ENCODE data around the gene PRR20D. TPM values are rescaled to one million over a fixed set of nuclear protein-coding genes. Genes with fewer than 3 reads are reported as not detected.
"Not testable (repeated sequence)": the region's sequence is repeated elsewhere in the genome, so short reads cannot be mapped to it uniquely, and the experiment has no call there.

Gene PRR20D
- total and polyA plus RNA-seq, 2 experiments from 2014 or later: not detected

DNA sequence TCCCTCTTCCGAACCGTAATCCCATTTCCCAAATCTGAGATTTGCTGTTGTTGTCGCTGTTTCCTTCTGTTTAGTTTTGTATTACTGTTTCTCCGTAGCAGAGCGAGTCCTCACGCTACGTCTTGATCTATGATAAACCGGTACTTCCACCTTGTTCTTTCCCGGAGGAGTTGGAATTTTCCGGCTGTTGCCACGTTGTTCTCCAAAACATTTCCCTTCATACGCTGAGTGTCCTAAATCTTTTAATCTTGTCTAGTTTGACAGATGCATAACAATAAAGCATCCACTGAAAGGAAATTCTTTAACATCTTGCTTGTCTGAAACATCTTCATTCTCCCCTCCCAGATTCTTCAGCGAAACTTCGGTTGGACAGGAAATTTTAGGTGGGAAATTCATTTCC is 12.3 kb upstream of the PRR20D start:
- not testable (repeated sequence) for H3K9me2 ChIP-seq (replicated peaks; ENCODE audit: insufficient read depth); H3K79me2 ChIP-seq; H2AFZ ChIP-seq; H3K4me2 ChIP-seq; H3K9me3 ChIP-seq (ENCODE audit: low read depth); H3K27ac ChIP-seq; H3K27me3 ChIP-seq; H4K20me1 ChIP-seq (ENCODE audit: insufficient read depth, poor library complexity, severe bottlenecking); DNase-seq (ENCODE audit: low spot score); H3K36me3 ChIP-seq (replicated peaks; ENCODE audit: insufficient read depth, low read depth); H3K4me1 ChIP-seq (ENCODE audit: insufficient read depth); H3K4me3 ChIP-seq
- WGBS (ENCODE audit: low lambda C conversion rate, missing lambda C conversion rate): 92% methylated on average over 9 of the region's 14 CpGs

DNA sequence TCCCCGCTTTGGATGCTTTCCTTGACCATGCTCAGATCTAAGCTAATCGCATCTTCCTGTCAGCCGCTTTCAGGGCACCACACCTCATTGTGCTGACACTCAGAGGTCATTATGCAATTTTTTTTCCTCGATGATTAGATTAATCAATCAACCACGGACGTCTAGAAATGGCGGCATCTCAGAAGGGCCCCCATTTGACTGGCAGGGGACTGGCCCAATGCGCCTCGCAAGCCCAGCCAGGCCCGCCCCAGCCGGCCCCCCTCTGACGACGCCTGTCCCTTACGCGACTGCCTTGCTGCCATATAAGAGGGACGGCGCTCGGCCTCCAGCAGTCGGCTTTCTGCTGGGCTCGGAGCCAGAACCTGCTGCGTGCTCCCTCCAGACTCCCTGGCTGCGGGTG is 6.7 kb upstream of the PRR20D start, which contains the start of gene PRR20C:
TSS of gene PRR20C (plus strand) at position 301 of the 400 bp plus-strand sequence. CDS start 387 bp downstream, outside the sequence.
- not testable (repeated sequence) for H3K27ac ChIP-seq; H3K36me3 ChIP-seq (replicated peaks; ENCODE audit: insufficient read depth, low read depth); H3K79me2 ChIP-seq; H3K4me2 ChIP-seq; H3K9me3 ChIP-seq (ENCODE audit: low read depth); DNase-seq (ENCODE audit: low spot score); H3K4me3 ChIP-seq; H3K9me2 ChIP-seq (replicated peaks; ENCODE audit: insufficient read depth); H3K4me1 ChIP-seq (ENCODE audit: insufficient read depth); H2AFZ ChIP-seq; H4K20me1 ChIP-seq (ENCODE audit: insufficient read depth, poor library complexity, severe bottlenecking); H3K27me3 ChIP-seq
- no CpG with 5 or more reads among the region's 22 CpGs for WGBS (ENCODE audit: low lambda C conversion rate, missing lambda C conversion rate)

DNA sequence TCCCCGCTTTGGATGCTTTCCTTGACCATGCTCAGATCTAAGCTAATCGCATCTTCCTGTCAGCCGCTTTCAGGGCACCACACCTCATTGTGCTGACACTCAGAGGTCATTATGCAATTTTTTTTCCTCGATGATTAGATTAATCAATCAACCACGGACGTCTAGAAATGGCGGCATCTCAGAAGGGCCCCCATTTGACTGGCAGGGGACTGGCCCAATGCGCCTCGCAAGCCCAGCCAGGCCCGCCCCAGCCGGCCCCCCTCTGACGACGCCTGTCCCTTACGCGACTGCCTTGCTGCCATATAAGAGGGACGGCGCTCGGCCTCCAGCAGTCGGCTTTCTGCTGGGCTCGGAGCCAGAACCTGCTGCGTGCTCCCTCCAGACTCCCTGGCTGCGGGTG is 6.5 kb downstream of the PRR20D start, which contains the start of gene PRR20E:
TSS of gene PRR20E (plus strand) at position 301 of the 400 bp plus-strand sequence. CDS start 387 bp downstream, outside the sequence.
- not testable (repeated sequence) for H3K4me1 ChIP-seq (ENCODE audit: insufficient read depth); H3K9me3 ChIP-seq (ENCODE audit: low read depth); H3K9me2 ChIP-seq (replicated peaks; ENCODE audit: insufficient read depth); H3K27me3 ChIP-seq; H3K36me3 ChIP-seq (replicated peaks; ENCODE audit: insufficient read depth, low read depth); H3K79me2 ChIP-seq; DNase-seq (ENCODE audit: low spot score); H2AFZ ChIP-seq; H3K4me2 ChIP-seq; H3K4me3 ChIP-seq; H4K20me1 ChIP-seq (ENCODE audit: insufficient read depth, poor library complexity, severe bottlenecking); H3K27ac ChIP-seq
- no CpG with 5 or more reads among the region's 22 CpGs for WGBS (ENCODE audit: low lambda C conversion rate, missing lambda C conversion rate)

DNA sequence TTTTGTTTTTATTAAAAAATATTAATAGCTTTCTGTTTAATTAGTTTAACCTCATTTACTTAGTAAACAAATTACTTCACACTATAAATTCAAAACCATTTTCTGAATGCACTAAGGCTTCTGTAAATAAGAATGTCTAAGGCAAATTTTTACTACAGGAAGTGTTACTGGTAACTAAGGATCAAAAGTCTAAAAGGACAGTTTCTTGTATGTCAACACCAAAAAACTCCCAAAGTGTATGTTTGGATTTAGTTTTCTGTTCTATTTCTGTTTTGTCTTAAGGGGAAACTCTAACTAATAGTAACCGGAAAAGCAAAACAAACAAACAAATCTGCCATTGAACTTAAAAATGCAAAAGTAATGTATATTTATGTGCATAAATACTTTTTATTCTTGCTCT is 31.2 kb downstream of the PRR20D start:
- H3K79me2 ChIP-seq: no peaks in the 10 kb centered on the region
- no peak overlapping the region for H3K4me2 ChIP-seq
- H3K9me2 ChIP-seq (replicated peaks; ENCODE audit: insufficient read depth): no peaks in the 10 kb centered on the region
- no peaks in the 10 kb centered on the region for H3K27me3 ChIP-seq
- H2AFZ ChIP-seq: no peak overlapping the region
- WGBS (ENCODE audit: low lambda C conversion rate, missing lambda C conversion rate): 72% methylated on average over 1 of the region's 1 CpG
- TF ChIP-seq EZH2phosphoT487 (IDR thresholded peaks at IDR 0.05; ENCODE audit: low read depth, severe bottlenecking, unreplicated experiment): no peak
- no peak for TF ChIP-seq EZH2 (IDR thresholded peaks at IDR 0.05; ENCODE audit: borderline replicate concordance)
- TF ChIP-seq, protein P1, sequence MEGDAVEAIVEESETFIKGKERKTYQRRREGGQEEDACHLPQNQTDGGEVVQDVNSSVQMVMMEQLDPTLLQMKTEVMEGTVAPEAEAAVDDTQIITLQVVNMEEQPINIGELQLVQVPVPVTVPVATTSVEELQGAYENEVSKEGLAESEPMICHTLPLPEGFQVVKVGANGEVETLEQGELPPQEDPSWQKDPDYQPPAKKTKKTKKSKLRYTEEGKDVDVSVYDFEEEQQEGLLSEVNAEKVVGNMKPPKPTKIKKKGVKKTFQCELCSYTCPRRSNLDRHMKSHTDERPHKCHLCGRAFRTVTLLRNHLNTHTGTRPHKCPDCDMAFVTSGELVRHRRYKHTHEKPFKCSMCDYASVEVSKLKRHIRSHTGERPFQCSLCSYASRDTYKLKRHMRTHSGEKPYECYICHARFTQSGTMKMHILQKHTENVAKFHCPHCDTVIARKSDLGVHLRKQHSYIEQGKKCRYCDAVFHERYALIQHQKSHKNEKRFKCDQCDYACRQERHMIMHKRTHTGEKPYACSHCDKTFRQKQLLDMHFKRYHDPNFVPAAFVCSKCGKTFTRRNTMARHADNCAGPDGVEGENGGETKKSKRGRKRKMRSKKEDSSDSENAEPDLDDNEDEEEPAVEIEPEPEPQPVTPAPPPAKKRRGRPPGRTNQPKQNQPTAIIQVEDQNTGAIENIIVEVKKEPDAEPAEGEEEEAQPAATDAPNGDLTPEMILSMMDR (IDR thresholded peaks at IDR 0.05; ENCODE audit: poor library complexity): no peak
- no peak overlapping the region for H3K4me3 ChIP-seq
- no peak for DNase-seq (ENCODE audit: low spot score)
- no peak overlapping the region for H3K27ac ChIP-seq
- no peaks in the 10 kb centered on the region for H3K36me3 ChIP-seq (replicated peaks; ENCODE audit: insufficient read depth, low read depth)
- H3K4me1 ChIP-seq (ENCODE audit: insufficient read depth): no peaks in the 10 kb centered on the region
- no peaks in the 10 kb centered on the region for H4K20me1 ChIP-seq (ENCODE audit: insufficient read depth, poor library complexity, severe bottlenecking)
- no peaks in the 10 kb centered on the region for H3K9me3 ChIP-seq (ENCODE audit: low read depth)

DNA sequence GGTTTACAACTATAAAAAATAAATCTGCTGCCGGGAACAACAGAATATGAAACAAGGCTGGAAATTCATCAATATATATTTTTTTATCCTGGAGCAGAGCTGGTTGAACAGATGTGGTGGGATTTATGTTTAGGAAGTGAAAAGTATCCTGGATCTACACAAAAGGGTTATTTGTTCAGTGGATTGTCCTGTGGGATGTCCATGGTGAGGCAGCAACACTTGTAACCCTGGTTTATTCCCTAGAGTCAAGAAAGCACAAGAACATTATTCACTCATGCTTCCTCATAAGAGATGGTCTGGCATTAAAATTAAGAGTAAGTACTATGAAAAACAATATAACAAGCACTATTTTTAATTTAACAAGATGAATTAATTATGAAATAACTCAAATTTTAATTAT is 52.6 kb downstream of the PRR20D start:
- Histone ChIP-seq H3K4me3 (no peak overlapping the region), H2AFZ (no peak overlapping the region), H3K9me2 (replicated peaks; ENCODE audit: insufficient read depth) (no peaks in the 10 kb centered on the region), H3K27me3 (no peaks in the 10 kb centered on the region), H4K20me1 (ENCODE audit: insufficient read depth, poor library complexity, severe bottlenecking) (no peaks in the 10 kb centered on the region), H3K9me3 (ENCODE audit: low read depth) (no peaks in the 10 kb centered on the region), H3K4me2 (no peak overlapping the region), H3K36me3 (replicated peaks; ENCODE audit: insufficient read depth, low read depth) (no peaks in the 10 kb centered on the region), H3K4me1 (ENCODE audit: insufficient read depth) (no peaks in the 10 kb centered on the region), H3K79me2 (no peaks in the 10 kb centered on the region), H3K27ac (no peak overlapping the region)
- TF ChIP-seq, protein P1 (IDR thresholded peaks at IDR 0.05; ENCODE audit: poor library complexity): no peak
- TF ChIP-seq EZH2phosphoT487 (IDR thresholded peaks at IDR 0.05; ENCODE audit: low read depth, severe bottlenecking, unreplicated experiment) (no peak), EZH2 (IDR thresholded peaks at IDR 0.05; ENCODE audit: borderline replicate concordance) (no peak)
- DNase-seq (ENCODE audit: low spot score): no peak
- WGBS (ENCODE audit: low lambda C conversion rate, missing lambda C conversion rate): 96% methylated on average over 1 of the region's 1 CpG

Small RNA genes lying within 50 kb of the gene (small RNA-seq; reads per million reads assigned to genes)
- not detected for gene PRR20FP

Other genes with a start within 250 kb of the PRR20D start
- not detected in 2 replicates for gene PRR20A, start 19.7 kb upstream of the PRR20D start, total RNA-seq
- gene PRR20A, start 19.7 kb upstream of the PRR20D start, polyA plus RNA-seq: not detected in 2 replicates
- gene PRR20B, start 13.1 kb upstream of the PRR20D start, total RNA-seq: not detected in 2 replicates
- gene PRR20B, start 13.1 kb upstream of the PRR20D start, polyA plus RNA-seq: not detected in 2 replicates
- not detected in 2 replicates for gene PRR20C, start 6.6 kb upstream of the PRR20D start, total RNA-seq
- not detected in 2 replicates for gene PRR20C, start 6.6 kb upstream of the PRR20D start, polyA plus RNA-seq
- gene PRR20E, start 6.6 kb downstream of the PRR20D start, total RNA-seq: not detected in 2 replicates
- not detected in 2 replicates for gene PRR20E, start 6.6 kb downstream of the PRR20D start, polyA plus RNA-seq